Activated T-cell treated with anti-CD3 and anti-CD28 coated beads for 1 hour (primary cell): Measurements from ENCODE around the gene CFD.
"Not testable (repeated sequence)": the region's sequence is repeated elsewhere in the genome, so short reads cannot be mapped to it uniquely, and the experiment has no call there.

Source experiments
- DNase-seq: peaks from one replicate; pipeline ENCODE4 v3.0.0-alpha.2; 2020; ENCODE audit warnings: low read depth

CFD gene

DNA sequence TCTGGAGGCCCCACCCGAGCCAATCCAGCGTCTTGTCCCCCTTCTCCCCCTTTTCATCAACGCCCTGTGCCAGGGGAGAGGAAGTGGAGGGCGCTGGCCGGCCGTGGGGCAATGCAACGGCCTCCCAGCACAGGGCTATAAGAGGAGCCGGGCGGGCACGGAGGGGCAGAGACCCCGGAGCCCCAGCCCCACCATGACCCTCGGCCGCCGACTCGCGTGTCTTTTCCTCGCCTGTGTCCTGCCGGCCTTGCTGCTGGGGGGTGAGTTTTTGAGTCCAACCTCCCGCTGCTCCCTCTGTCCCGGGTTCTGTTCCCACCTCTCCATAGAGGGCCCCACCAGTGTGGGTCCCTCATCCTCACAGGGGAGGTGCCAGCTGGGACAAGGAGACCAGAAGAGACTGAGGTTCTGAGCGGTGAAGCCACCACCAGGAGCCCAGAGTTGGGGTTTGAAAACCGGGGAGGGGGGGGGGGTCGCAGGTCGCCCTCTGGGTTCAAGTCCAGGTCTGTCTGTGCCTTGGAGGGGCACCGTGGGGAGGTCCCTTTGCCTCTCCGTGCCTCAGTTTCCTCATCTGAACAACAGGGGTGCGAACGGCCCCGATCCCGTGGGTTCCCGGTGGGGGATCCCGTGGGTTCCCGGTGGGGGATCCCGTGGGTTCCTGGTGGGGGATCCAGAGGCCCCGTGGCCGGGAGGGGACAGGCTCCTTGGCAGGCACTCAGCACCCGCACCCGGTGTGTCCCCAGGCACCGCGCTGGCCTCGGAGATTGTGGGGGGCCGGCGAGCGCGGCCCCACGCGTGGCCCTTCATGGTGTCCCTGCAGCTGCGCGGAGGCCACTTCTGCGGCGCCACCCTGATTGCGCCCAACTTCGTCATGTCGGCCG lies 7.1 kb upstream of the CFD start, which contains the start of gene ELANE:
TSS of gene ELANE (plus strand) at position 168 of the 878 bp plus-strand sequence. CDS start at position 194, 26 bp downstream.
- no peak for DNase-seq

- DNase-seq: no peak
Observed at GRCh38 chr19:853014-853585, 6.4 kb upstream of the CFD start.

DNA sequence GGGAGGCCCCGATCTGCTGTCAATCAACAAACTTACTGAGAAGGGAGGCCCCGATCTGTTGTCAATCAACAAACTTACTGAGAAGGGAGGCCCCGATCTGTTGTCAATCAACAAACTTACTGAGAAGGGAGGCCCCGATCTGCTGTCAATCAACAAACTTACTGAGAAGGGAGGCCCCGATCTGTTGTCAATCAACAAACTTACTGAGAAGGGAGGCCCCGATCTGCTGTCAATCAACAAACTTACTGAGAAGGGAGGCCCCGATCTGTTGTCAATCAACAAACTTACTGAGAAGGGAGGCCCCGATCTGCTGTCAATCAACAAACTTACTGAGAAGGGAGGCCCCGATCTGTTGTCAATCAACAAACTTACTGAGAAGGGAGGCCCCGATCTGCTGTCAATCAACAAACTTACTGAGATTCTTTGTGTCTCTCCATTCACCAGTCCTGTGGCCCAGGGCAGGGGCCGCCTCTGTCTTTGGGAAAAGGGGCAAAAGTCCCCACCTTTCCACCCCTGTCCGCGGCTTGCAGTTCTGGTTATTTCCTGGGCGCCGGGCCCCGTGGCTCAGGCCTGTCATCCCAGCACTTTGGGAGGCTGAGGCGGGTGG lies 5.7 kb upstream of the CFD start:
- DNase-seq: not testable (repeated sequence)

GRCh38 chr19:854549-854948 lies 4.9 kb upstream of the CFD start:
- DNase-seq: no peak

DNA sequence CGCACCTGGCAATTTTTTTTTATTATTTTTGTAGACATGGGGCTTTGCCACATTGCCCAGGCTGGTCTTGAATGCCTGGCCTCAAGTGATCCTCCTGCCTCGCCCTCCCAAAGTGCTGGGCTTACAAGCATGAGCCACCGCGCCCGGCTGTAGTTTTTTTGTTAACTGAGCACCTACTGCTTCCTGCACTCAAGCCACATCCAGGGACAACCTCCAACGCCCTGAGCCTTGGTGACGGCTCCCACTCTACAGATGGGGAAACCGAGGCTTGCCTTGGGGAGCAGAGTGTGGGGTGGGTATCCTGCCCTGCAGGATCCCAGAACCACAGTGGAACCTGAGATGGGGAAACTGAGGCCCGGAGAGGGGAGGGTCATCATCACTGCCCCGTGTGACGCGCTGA lies 4.3 kb upstream of the CFD start:
- no peak for DNase-seq

- no peak for DNase-seq
Observed at GRCh38 chr19:855566-856120, 3.8 kb upstream of the CFD start.

DNA sequence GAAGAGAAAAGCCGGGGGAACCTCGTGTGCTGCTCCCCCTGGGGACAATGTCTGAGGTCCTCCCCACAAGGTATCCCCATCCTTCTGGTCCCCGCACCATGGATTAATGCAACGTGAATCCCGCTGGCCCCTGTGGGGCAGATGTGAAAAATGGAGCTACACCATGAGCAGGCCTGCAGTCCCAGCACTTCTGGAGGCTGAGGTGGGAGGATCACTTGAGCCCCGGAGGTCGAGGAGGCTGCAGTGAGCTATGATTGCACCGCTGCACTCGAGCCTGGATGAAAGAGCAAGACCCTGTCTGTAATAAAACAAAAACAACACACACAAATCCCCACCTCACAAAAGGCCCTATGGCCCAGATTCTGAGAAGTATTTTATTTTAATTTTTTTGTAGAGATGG lies 1.2 kb upstream of the CFD start:
- no peak for DNase-seq

- DNase-seq: no peak
Observed at GRCh38 chr19:861141-861755, 1.8 kb downstream of the CFD start.

- peak; percentile 66 for DNase-seq
Observed at GRCh38 chr19:861756-862580, 2.5 kb downstream of the CFD start.

- DNase-seq: peak; percentile 74
Observed at GRCh38 chr19:862581-863314, 3.3 kb downstream of the CFD start.

DNA sequence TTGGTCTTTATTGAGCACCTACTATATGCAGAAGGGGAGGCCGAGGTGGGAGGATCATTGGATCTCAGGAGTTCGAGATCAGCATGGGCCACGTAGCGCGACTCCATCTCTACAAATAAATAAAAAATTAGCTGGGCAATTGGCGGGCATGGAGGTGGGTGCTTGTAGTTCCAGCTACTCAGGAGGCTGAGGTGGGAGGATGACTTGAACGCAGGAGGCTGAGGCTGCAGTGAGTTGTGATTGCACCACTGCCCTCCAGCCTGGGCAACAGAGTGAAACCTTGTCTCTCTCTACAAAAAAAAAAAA lies 3.8 kb downstream of the CFD start:
- DNase-seq: no peak

GRCh38 chr19:866769-867300 lies 7.4 kb downstream of the CFD start:
- no peak for DNase-seq

GRCh38 chr19:867301-867793 lies 7.9 kb downstream of the CFD start:
- no peak for DNase-seq

GRCh38 chr19:867855-868457 lies 8.5 kb downstream of the CFD start:
- DNase-seq: no peak

DNA sequence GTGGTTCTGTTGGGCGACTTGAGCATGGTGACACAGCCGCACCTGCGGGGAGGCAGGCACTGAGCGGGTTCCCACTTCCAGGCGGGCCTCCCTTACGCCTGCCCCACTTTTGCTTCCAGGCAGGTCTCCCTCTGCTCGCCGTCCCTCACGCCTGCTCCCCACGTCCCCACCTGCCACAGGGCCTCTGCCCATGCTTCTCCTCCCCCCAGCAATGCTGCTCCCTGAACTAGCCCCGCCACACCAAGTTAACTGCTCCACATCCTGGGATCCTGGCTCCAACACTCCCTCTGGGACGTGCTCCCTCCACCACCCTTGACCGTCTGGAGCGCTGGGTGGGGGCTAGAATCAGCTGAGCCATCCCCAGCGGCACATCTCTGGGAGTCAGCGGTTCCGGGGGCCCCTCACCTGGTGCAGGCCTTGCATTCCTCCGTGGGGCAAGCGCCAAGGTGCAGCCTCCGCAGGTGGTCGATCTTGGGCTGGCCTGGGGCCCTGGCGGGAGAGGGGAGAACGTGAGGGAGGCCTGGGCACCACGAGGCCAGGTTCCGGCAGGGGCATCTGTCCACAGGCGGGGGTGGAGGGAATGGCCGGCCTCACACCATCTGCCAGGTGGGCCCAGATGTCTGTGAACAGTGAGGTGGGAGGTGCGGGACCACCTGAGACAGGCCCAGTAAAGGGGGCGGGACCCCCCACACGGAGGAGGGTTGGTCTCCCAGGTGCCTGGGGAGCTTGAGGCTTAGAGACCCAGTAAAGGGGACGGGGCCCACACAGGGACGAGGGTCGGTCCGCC lies 9.2 kb downstream of the CFD start:
- DNase-seq: no peak

GRCh38 chr19:869245-870177 lies 10.0 kb downstream of the CFD start:
- DNase-seq: no peak

DNA sequence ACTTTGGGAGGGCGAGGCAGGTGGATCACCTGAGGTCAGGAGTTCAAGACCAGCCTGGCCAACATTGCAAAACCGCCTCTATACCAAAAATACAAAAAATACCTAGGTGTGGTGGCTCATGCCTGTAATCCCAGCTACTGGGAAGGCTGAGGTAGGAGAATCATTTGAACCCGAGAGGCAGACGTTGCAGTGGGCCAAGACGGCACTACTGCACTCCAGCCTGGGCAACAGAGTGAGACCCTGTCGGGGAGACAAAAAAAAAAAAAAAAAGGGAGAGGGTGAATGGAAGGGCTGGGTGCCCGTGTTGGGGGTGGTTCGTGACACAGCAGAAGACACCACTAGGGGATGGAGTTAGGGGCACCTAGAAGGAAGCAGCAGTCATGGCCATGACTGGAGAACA lies 10.8 kb downstream of the CFD start:
- DNase-seq: no peak

- no peak for DNase-seq
Observed at GRCh38 chr19:870963-871401, 11.5 kb downstream of the CFD start.
